SK-N-SH treated with all-trans-retinoic acid at 6 μM for 48 hours (cell line): Measurements from ENCODE around the gene SEMA7A.
"Not testable (repeated sequence)": the region's sequence is repeated elsewhere in the genome, so short reads cannot be mapped to it uniquely, and the experiment has no call there.

ENCODE experiments used
- ATAC-seq: fragments of 200-7000 bp; cut with Tn5 transposase; 3 replicates; pipeline ENCODE4 v1.9.1; 2020; ENCODE audit warnings: mild to moderate bottlenecking, moderate library complexity
- BACH2 ChIP-seq: fragments of 250-450 bp; sonication (Bioruptor Pico); IDR thresholded peaks from 2 replicates; pipeline ENCODE4 v1.9.0; 2021; ENCODE audit warnings: mild to moderate bottlenecking, borderline replicate concordance
- CSDC2 ChIP-seq: fragments of 250-450 bp; sonication (Bioruptor Pico); IDR thresholded peaks from 2 replicates; pipeline ENCODE4 v1.5.0; 2020; ENCODE audit warnings: mild to moderate bottlenecking, moderate library complexity
- CSRNP3 ChIP-seq: fragments of 250-450 bp; sonication (Bioruptor Pico); IDR thresholded peaks from 2 replicates; pipeline ENCODE4 v1.5.1; 2021; ENCODE audit warnings: mild to moderate bottlenecking, moderate library complexity
- ESRRG ChIP-seq: fragments of 250-450 bp; sonication (Bioruptor Pico); IDR thresholded peaks from 2 replicates; pipeline ENCODE4 v1.6.1; 2021; ENCODE audit warnings: mild to moderate bottlenecking
- GLIS3 ChIP-seq: fragments of 250-450 bp; sonication (Bioruptor Pico); IDR thresholded peaks from 2 replicates; pipeline ENCODE4 v1.5.0; 2020; ENCODE audit warnings: mild to moderate bottlenecking, moderate library complexity
- ISL1 ChIP-seq: fragments of 250-450 bp; sonication (Bioruptor Pico); IDR thresholded peaks from 2 replicates; pipeline ENCODE4 v2.1.2; 2022; ENCODE audit warnings: mild to moderate bottlenecking, moderate library complexity
- PATZ1 ChIP-seq: fragments of 250-450 bp; sonication (Bioruptor Pico); IDR thresholded peaks from 2 replicates; pipeline ENCODE4 v1.8.0; 2020; ENCODE audit warnings: mild to moderate bottlenecking, moderate library complexity, borderline replicate concordance
- PPARA ChIP-seq: fragments of 250-450 bp; sonication (Bioruptor Pico); IDR thresholded peaks from 2 replicates; pipeline ENCODE4 v1.5.0; 2020; ENCODE audit warnings: mild to moderate bottlenecking, borderline replicate concordance
- RARB ChIP-seq: fragments of 250-450 bp; sonication (Bioruptor Pico); IDR thresholded peaks from 2 replicates; pipeline ENCODE4 v1.8.0; 2021; ENCODE audit warnings: mild to moderate bottlenecking, moderate library complexity
- TCF4 ChIP-seq: fragments of 250-450 bp; sonication (Bioruptor Pico); IDR thresholded peaks from 2 replicates; pipeline ENCODE4 v1.8.0; 2021; ENCODE audit warnings: mild to moderate bottlenecking, moderate library complexity, borderline replicate concordance
- TOX ChIP-seq: fragments of 250-450 bp; sonication (Bioruptor Pico); IDR thresholded peaks from 2 replicates; pipeline ENCODE4 v1.8.0; 2021; ENCODE audit warnings: mild to moderate bottlenecking, moderate library complexity, borderline replicate concordance
- TSHZ2 ChIP-seq: fragments of 250-450 bp; sonication (Bioruptor Pico); IDR thresholded peaks from 2 replicates; pipeline ENCODE4 v1.5.0; 2020; ENCODE audit warnings: mild to moderate bottlenecking, moderate library complexity
- ZFP30 ChIP-seq: fragments of 450-650 bp; formaldehyde crosslinking; IDR thresholded peaks from 2 replicates; pipeline ENCODE4 v1.5.0; 2022; ENCODE audit warnings: mild to moderate bottlenecking, moderate library complexity
- ZNF565 ChIP-seq: fragments of 450-650 bp; formaldehyde crosslinking; conservative IDR thresholded peaks from 2 replicates; pipeline ENCODE4 v1.5.0; 2020; ENCODE audit warnings: low read depth, mild to moderate bottlenecking, moderate library complexity
- ZNF8 ChIP-seq: fragments of 450-650 bp; formaldehyde crosslinking; IDR thresholded peaks from 2 replicates; pipeline ENCODE4 v1.5.0; 2020; ENCODE audit warnings: mild to moderate bottlenecking, moderate library complexity

SEMA7A gene

GRCh38 chr15:74364936-74365597, 68.7 kb downstream of the SEMA7A start:
- ATAC-seq, result no peak
- no peak for TF ChIP-seq PATZ1 (CRISPR knock-in tag)
- no peak for TF ChIP-seq TSHZ2
- TF ChIP-seq GLIS3 (CRISPR knock-in tag), result no peak
- no peak for TF ChIP-seq ZFP30 (CRISPR knock-in tag)
- no peak for TF ChIP-seq PPARA (CRISPR knock-in tag)
- TF ChIP-seq RARB (CRISPR knock-in tag), result no peak

GRCh38 chr15:74362482-74362881, 71.3 kb downstream of the SEMA7A start:
- ATAC-seq, result no peak
- TF ChIP-seq GLIS3 (CRISPR knock-in tag), result no peak
- TF ChIP-seq ZNF565 (CRISPR knock-in tag), result no peak
- TF ChIP-seq PPARA (CRISPR knock-in tag), result no peak
- TF ChIP-seq CSRNP3 (CRISPR knock-in tag), result no peak
- TF ChIP-seq CSDC2 (CRISPR knock-in tag), result no peak
- TF ChIP-seq ZNF8 (CRISPR knock-in tag), result no peak
- TF ChIP-seq ZFP30 (CRISPR knock-in tag), result no peak
- no peak for TF ChIP-seq TOX
- no peak for TF ChIP-seq BACH2 (CRISPR knock-in tag)
- TF ChIP-seq ESRRG (CRISPR knock-in tag), result no peak
- no peak for TF ChIP-seq ISL1 (CRISPR knock-in tag)
- no peak for TF ChIP-seq TCF4 (CRISPR knock-in tag)

- ATAC-seq, result not testable (repeated sequence)
These were observed 72.9 kb downstream of the SEMA7A start for GRCh38 chr15:74360855-74361254.

GRCh38 chr15:74359376-74359775, 74.4 kb downstream of the SEMA7A start:
- ATAC-seq, result not testable (repeated sequence)
